ENCODE measurements around the gene CREB3L2.

DNA sequence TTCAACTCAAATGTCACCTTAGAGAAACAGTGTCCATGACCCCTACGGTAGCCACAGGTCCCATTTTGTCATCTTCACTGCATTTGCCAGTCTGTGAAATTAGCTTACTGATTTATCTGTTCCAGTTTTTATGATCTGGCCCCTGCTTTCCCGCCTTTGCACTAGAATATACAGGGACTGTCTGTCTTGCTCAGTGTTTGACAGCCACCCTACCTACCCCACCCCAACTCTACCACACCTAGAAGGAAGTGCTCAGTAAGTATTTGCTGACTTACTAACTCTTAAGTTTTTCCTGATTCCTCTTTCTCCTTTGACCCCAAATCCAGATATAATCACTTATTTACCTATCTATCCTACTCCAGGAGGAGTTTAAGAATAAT, 49.5 kb downstream of the CREB3L2 start:
- TF ChIP-seq, protein P1, sequence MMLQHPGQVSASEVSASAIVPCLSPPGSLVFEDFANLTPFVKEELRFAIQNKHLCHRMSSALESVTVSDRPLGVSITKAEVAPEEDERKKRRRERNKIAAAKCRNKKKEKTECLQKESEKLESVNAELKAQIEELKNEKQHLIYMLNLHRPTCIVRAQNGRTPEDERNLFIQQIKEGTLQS (IDR thresholded peaks at IDR 0.05; ENCODE audit: borderline replicate concordance, extremely low read depth, low read depth, low read length): no peak
- no peak for TF ChIP-seq FOS (IDR thresholded peaks at IDR 0.05; ENCODE audit: borderline replicate concordance, extremely low read depth, insufficient read length)
- TF ChIP-seq, protein P2, sequence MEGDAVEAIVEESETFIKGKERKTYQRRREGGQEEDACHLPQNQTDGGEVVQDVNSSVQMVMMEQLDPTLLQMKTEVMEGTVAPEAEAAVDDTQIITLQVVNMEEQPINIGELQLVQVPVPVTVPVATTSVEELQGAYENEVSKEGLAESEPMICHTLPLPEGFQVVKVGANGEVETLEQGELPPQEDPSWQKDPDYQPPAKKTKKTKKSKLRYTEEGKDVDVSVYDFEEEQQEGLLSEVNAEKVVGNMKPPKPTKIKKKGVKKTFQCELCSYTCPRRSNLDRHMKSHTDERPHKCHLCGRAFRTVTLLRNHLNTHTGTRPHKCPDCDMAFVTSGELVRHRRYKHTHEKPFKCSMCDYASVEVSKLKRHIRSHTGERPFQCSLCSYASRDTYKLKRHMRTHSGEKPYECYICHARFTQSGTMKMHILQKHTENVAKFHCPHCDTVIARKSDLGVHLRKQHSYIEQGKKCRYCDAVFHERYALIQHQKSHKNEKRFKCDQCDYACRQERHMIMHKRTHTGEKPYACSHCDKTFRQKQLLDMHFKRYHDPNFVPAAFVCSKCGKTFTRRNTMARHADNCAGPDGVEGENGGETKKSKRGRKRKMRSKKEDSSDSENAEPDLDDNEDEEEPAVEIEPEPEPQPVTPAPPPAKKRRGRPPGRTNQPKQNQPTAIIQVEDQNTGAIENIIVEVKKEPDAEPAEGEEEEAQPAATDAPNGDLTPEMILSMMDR (IDR thresholded peaks at IDR 0.05 in 2 of 3, conservative IDR thresholded peaks at IDR 0.05 in 1 of 3; ENCODE audit: control insufficient read depth in 2 of 3, extremely low read depth in 1 of 3, insufficient read depth in 1 of 3, low read depth in 3 of 3, low read length in 3 of 3): no peak
- TF ChIP-seq NFYA (IDR thresholded peaks at IDR 0.05; ENCODE audit: borderline replicate concordance, low read depth, low read length): no peak
- no peak for TF ChIP-seq POLR2AphosphoS5 (IDR thresholded peaks at IDR 0.05; ENCODE audit: low read length)

Data from GM12878 (cell line).